ENCODE data around the gene MOGAT3. TPM values are rescaled to one million over a fixed set of nuclear protein-coding genes. Genes with fewer than 3 reads are reported as not detected.
A peak's percentile ranks its signal among the peaks of the same experiment; 100 is the strongest.

Gene MOGAT3
- total RNA-seq, 1 experiment from 2014 or later: not detected

DNA sequence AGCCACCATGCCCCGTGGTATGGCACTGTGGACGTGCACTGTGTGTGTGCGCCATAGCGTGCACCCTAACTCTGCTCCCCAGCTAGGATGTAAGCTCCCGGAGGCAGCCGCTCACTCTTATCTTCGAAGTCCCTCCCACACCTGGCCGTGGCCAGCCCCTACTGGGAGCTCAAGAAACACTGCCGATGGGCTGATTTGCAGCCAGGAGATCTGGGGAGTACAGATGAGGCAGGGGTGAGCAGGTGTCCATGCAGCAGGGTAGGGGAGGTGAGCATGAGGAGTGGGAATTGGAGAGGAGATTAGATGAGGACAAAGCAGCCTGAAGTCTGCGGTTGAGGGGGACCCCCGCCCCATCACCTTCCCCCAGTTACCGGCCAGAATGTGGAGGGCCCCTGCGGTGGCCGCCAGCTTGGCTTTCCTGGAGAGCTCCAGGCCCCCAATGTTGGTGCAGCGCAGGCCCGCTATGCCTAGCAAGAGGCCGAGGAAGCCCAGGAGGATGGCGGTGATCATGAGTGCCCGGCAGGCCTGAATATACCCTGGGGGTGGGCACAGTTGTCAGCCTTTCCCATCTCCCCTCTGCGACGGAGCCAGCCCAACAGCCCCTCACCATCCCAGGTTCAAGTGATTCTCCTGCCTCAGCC, 33.2 kb upstream of the MOGAT3 start:
- no peak for DNase-seq (ENCODE audit: low read depth)

DNA sequence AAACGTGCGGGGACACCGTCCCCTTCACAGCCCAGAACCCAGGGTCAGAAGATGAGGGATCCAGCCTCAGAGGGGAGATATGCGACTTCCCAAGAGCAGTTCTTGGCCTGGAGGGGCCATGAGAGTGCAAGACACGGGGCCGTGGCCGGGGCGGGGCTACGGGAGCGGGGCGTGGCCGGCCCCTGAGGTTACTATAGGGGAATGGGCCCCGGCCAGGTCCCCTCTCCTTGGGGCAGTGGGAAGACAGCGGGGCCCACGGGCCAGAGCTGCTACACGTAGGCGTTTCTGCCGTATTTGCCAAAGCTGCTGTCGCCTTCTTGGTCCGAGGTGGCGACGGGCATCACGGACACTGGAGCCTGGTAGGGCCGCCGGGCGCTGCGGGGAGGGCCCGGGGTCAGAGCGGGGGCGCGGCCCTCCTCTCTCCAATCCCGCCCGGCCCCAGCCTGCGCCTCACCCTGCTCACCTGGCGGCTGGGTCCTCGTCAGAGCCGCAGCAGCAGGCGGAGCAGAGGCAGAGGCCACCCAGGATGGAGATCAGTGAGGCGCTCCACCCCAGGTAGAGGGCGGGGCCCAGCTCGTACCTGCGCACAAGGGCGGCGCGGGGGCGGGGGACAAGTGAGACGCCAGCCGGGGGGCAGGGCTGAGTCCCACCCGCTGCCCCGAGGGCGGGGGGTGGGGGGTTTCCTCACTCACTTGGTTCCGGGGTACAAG, 31.5 kb upstream of the MOGAT3 start:
- no peak for DNase-seq (ENCODE audit: low read depth)

DNA sequence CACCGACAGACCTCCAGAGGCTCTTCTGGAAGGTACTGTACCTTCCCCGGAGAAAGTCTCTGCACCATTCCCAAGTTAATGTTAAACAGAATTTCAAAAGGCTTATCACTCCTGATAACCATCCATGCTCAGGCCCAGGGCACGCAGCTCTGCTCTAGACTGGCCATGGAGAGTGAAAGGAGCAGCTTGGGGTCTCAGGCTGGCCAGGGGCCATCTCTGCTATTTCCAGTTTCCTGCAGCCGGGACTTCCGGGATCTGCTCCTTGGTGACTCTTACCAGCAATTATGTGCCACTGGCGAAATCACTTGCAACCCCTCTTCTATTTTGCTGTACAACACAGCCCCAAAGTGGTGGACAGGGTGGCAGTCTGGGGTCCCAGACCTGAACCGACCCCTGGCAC, 30.8 kb upstream of the MOGAT3 start:
- no peak for DNase-seq (ENCODE audit: low read depth)

DNA sequence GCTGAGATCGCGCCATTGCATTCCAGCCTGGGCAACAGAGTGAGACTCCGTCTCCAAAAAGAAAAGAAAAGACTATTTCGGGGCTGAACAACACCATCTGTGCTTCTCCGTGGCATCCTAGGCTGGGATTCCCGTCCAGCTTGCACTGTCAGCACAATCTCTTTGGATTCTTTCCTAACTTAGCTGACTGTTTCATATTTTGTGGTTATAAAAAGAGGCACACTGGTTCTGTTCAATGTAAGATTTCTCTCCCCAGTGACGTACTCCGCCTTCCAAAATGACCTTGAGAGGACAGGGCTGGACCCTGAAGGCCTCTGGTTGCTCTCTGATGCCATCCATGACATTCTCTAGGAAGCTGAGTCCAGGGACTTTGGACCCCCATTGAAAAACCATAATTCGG, 25.9 kb upstream of the MOGAT3 start:
- no peak for DNase-seq (ENCODE audit: low read depth)

DNA sequence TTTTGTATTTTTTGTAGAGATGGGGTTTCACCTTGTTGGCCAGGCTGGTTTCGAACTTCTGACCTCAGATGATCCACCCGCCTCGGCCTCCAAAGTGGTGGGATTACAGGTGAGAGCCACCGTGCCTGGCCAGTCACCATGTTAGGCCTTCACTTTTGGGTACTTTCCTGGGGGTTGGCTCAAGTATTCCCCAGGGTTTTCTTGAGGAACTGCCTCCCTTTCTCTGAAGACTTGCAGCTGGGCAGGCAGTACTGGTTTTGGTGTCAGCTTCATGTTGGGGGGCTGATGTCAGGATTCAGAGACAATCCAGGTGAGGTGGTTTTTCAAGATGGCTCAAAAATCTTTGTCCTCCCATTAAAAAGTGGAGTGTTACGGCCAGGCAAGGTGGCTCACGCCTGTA, 24.8 kb upstream of the MOGAT3 start:
- DNase-seq (ENCODE audit: low read depth): no peak

DNA sequence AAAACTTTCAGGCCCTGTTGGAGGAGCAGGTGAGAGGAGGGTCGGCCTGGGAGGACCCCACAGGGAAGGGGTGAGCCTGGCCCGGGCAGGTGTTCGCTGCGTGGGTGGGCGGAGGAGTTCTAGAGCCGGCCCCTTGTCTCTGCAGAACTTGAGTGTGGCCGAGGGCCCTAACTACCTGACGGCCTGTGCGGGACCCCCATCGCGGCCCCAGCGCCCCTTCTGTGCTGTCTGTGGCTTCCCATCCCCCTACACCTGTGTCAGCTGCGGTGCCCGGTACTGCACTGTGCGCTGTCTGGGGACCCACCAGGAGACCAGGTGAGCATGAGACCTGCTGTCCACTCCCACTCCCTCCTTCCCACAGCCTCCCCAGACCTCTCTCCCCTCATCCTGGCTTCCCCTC, 22.7 kb upstream of the MOGAT3 start:
- no peak for DNase-seq (ENCODE audit: low read depth)

DNA sequence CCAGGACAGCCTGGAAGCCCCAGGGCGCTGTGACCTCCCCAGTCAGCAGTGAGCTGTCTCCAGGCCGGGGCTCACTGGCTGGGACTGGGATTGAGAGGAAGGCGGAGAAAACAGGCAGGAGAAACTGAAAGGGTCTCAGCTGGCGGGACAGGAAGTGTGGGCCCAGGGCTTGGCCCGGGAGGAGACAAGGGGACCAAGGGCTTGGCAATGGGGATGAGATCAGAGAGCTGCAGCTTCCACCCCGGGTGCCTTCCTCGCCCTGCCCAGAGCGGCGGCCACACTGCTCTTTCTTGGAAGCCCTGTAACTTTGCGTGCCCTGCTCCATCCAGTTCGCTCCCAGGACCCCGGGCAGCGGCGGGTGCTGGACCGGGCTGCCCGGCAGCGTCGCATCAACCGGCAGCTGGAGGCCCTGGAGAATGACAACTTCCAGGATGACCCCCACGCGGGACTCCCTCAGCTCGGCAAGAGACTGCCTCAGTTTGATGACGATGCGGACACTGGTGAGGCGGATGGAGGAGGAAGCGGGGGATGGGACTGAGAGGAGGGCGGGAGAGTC, 21.5 kb upstream of the MOGAT3 start:
- no peak for DNase-seq (ENCODE audit: low read depth)

DNA sequence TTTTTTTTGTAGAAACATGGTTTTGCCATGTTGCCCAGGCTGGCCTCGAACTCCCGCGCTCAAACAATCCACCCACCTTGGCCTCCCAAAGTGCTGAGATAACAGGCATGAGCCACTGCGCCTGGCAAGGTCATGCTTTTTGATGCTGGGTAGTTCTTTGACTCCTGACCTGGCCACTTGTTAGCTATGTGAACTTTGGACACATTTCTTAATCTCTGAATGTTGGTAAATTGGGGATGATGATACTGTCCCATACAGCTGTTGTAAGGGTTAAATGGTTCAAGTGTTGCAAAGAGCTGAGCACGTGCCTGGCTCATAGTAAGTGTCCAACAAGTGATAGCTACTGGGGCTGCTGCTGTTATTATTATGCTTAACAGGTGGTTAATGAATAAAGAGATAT, 19.5 kb upstream of the MOGAT3 start:
- no peak for DNase-seq (ENCODE audit: low read depth)

DNA sequence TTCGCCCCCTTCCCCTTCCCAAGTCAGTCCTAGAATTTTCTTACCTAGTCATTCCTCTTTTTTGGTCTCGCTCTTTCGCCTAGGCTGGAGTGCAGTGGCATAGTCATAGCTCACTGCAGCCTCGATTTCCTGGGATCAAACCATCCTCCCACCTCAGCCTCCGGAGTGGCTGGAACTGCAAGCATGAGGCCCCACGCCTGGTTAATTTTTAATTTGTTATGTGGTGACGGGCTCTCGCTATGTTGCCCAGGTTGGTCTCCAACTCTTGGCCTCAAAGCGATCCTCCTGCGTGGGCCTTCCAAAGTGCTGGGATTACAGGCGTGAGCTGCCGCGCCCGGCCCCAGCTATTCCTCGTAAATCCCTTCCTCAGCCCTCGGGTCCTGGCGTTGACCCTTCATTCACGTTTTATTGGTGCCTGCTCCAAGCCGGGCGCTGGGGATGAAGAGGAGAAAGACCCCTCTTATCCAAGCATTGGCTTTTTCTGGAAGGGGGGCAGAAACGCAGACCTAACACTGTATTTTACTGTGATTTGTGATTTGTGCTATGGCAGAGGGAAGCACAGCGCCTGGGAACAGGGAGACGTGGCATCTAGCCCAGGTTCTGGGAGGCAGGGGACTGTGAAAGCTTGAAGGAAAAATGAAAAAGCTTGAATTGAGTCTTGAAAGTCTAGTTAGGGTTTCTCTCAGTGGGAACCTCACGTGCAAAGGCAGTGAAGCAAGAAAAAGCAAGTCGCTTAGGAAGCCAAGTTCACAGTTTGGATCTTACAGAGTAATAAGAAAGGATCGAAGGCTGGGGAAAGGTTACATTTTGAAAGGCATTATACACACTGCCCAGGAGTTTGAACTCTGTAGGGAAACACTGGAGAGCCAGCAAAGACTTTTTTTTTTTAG, 17.6 kb upstream of the MOGAT3 start:
- no peak for DNase-seq (ENCODE audit: low read depth)

DNA sequence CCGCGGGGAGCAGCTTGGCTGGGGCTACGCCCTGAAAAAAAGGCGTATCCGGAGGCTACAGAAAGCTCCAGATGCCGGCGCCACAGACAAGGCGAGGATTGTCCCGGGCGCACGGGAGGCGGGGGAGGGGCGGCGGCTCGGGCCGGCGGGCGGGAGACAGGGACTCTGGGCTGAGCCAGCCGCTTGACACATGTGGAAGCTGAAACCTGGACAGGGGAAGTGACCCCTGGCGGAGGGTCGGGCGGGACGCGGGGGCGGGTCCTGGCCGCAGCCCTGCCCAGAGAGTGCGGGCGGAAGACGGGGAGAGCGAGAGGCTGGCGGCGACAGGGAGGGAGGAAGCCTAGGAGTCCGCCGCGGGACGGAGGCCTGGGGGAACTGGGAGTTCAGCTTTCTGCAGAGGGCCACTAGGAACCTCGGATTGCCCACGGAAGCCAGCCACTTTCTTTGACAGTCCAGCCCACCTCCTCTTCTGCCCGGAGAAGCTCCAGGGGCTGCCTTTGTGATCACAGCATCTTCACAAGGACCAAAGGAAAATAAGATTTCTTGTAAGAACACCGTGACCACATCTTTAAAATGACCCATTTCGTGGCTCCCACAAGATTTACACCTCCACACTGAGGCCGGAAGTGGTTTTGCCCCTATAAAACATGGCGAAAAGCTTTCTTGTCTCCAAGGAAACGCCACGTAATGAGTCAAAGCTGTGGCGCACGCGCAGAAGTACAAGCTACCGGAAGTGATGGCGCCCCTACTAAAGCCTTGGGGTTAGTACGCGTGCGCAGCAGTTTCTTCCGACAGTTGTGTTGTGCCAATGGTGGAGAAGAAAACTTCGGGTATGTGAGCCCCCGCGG, 16.8 kb upstream of the MOGAT3 start, which contains the start of the genes PLOD3 and ZNHIT1:
TSS of gene PLOD3 (minus strand) at position 194 of the 848 bp plus-strand sequence. CDS start 307 bp downstream, outside the sequence.
TSS of gene ZNHIT1 (plus strand) at position 778 of the 848 bp plus-strand sequence. CDS start at position 809, 31 bp downstream.
- peak; percentile 100 for DNase-seq (ENCODE audit: low read depth)

DNA sequence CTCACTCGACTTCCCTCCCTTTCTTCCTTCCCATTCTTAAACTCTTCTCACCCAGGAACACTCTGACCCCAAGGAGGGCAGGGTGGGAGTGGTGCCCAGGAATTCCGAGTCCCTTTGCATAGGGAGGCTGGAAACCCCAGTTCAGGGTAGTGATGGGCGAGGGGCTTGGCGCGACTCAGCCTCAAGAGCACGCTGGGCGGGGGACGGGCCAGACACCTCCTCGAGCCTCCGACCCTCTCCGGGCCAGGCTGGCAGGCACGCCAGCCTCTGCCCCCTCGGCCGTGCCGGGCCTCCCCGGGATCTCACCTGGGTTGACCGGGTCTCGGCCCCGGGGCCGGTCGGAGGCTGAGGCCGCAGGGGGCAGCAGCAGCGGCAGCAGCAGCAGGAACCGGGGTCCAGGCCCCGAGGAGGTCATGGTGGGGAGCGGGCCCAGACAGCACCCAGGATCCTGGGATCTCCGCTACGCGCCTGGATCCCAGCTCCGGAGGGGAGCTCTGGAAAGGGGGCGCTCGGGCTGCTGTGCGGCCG, 16.1 kb upstream of the MOGAT3 start:
- no peak for DNase-seq (ENCODE audit: low read depth)

DNA sequence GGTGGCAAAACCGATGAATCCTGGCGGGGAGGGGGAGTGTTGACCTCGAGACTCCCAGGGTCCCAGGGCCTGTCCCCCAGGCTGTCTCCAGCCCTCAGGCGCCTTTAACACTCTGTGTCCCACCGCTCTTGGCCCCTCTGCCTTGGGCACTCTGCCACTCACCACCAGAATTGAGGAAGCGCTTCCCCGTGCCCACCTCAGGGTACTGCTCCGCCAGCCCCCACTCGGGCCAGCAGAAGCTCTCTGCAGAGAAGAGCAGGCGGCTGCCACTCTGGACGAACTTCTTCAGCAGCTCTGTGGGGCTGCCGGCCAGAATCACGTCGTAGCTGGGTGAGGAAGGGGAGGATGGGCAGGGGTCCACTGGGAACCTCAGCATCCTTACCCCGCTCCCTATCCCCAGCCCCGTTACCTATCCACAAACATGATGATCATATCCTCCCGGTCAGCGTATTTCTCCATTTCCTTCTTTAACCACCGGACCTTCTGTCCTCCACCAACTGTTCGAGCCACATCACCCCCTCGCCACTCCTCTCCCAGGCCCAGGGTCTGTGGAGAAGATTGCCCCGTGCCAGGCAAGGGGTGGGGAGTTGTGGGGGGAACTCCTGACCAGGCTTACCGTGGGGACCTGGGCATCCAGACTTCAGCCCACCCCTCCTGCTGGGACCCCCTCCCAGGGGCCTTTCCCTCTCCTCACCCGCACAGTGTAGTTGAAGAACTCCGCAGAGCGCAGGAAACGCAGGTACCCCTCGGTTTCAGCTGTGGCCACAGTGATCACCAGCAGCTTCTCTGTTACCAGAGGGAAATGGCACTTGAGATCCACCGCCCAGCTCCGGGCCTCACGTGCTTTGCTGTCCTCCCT, 15.4 kb upstream of the MOGAT3 start:
- peak; percentile 56 for DNase-seq (ENCODE audit: low read depth)

DNA sequence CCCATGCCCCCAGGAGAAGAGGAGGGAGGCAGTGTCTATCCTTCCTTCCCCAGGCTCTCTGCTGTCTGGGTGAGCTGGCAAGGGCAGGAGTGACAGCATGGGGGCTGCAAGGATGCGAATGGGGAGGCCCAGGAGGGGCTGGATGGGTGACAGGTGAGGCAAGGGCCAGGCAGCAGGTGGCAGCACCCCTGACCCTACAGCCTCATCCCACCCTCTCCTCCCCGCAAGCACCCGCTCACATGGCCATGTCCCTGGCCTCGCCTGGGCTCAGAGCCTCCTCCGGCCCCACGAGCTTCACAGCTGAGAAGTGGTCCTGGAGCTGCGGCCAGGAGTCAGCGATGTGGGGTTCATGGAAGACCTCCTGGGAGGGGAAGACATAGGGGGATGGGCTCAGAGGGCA, 11.2 kb upstream of the MOGAT3 start:
- DNase-seq (ENCODE audit: low read depth): no peak

DNA sequence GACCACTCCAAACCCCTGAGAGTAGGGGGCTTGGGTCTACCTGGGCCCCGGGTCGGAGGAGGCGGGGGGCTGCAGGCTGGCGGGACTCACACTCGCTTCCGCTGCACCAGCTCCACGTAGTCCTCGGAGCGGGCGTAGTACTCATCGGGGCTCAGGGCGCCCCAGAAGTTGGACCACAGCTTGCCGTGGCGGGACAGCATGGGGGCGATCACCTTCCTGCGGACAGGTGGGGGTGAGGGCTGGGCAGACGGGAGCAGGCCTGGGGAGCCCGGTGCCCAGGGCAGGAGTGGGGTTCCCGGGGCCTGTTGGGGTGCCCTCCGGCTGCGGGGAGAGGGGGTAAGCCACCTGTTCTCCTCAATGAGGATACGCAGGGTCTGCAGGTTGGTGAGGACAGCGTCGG, 10.7 kb upstream of the MOGAT3 start:
- no peak for DNase-seq (ENCODE audit: low read depth)

DNA sequence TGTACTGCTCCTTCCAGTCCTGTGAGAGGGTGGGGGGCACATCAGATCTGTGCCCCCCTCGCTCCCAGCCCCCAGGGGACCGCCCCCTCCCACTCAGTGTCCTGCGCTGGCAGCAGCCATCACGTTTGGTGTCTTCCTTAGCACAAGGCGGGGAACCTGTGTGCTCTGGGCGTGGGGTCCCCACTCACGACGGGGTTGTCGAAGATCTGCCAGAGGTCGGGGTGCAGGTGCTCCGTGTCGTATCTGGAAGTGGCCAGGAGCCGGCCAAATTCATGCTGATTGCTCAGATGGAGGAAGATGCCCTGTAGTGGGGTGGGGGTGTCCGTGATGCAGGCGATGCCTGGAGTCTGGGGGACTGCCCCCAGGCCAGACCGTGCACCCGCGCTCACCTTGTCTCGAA, 9.3 kb upstream of the MOGAT3 start:
- DNase-seq (ENCODE audit: low read depth): no peak

DNA sequence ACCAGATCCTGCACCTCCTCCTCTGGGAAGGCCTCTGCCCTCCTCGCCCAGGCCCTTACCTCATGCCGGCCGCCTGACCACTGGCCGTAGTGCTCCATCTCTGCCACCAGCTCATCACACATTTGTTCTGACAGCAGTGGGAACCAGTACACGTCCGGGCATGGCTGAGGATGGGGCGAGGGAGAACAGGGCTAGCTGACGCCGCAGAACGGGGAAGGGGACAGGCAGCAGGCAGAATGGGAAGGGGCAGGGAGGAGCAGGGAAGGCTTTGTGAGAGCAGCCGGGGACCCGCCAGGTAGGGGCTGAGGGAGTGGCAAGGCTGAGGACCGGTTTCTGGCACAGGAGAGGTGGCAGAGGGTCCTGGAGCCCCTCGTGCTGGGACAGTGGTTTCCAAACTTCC, 8.0 kb upstream of the MOGAT3 start:
- no peak for DNase-seq (ENCODE audit: low read depth)

DNA sequence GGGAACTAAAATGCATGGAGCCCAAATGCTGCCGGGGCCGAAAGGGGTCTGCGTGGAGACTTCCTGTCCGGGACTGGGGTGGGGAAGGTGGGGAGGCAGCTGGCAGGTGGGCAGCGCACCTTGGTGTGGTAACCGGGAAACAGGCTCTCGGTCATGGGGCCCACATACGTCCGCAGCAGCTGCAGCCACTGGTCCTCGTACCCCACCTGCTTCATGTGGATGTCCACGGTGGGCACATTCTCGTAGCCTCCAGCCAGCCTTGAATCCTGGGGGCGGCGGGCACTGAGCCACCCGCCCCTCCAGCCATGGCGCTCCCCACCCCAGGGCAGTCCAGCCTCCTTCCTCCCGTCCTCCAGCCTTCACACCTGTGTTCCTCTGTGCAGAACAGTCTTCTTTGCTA, 6.6 kb upstream of the MOGAT3 start:
- no peak for DNase-seq (ENCODE audit: low read depth)

DNA sequence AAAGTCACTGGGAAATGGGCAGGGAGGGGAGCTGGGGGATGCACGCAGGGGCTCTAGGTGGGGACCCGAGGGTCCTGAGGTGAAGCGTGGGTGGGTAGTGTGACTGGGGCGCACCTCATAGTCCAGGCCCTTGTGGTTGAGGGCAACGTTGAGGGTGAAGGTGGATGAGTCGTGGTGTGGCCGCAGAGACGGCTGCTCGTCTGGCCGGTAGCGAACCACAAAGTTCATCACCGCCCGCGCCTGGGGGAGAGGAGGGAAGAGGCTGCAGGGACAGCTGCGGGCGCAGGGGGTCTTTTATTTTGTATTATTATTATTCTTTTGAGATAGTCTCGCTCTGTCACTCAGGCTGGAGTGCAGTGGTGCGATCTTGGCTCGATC, 5.8 kb upstream of the MOGAT3 start:
- no peak for DNase-seq (ENCODE audit: low read depth)

DNA sequence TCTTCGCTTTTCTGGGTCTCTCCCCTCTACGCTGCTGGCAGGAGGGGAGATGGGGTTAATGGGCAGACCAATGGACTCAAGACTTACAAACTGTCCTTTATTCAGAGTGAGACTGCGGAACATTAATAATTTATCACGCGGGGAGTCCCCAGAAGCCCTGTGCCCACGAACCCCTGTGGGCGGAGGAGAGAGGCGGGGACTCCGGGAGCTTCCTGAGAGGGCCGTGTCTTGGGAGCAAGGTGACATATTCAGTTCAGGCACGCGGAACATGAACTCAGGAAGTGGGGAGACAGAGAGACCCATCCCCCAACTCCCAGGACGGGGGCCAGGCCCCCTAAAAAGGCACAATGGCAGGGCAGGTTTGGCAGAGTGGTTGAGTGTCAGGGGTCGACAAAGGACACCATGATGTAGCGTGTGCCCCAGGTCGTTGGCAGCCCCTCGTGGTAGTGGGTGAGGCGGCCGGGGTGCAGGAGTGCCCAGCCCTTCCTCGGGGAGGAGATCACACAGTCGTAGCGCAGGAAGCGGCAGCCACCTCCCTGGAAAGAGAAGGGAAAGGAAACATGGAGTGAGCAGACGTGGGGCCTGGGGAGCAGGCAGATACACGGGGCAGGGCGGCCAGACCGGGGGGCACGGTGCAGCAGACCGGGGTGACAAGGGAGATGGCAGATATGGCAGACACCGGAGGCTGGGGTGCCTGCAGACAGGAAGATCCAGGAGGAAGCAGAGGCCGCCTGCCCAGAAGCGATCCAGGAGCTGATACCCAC, 5.2 kb upstream of the MOGAT3 start:
- DNase-seq (ENCODE audit: low read depth): no peak

All from Daoy (cell line).